GOT3 (cell line): ENCODE data around the gene SEMA7A.
A peak's percentile ranks its signal among the peaks of the same experiment; 100 is the strongest.
"Not testable (repeated sequence)": the region's sequence is repeated elsewhere in the genome, so short reads cannot be mapped to it uniquely, and the experiment has no call there.

Source experiments
- DNase-seq: peaks from one replicate; lab custom pipeline; 2025; ENCODE audit warnings: mixed read lengths; lab: John Stamatoyannopoulos, UW

Gene SEMA7A

GRCh38 chr15:74373056-74373650 lies 60.6 kb downstream of the SEMA7A start:
- no peak for DNase-seq

GRCh38 chr15:74370471-74370870 lies 63.3 kb downstream of the SEMA7A start:
- DNase-seq = no peak

GRCh38 chr15:74369756-74370155 lies 64.0 kb downstream of the SEMA7A start:
- no peak for DNase-seq

GRCh38 chr15:74369084-74369745 lies 64.5 kb downstream of the SEMA7A start:
- no peak for DNase-seq

GRCh38 chr15:74368121-74368520 lies 65.6 kb downstream of the SEMA7A start:
- DNase-seq = no peak

- DNase-seq = no peak
Measured at GRCh38 chr15:74367296-74367854, 66.4 kb downstream of the SEMA7A start, which contains the start of gene CYP11A1. Gene CYP11A1 (minus strand): TSS chr15:74367646. CDS start chr15:74367585, 61 bp downstream.

- DNase-seq = peak; percentile 19
Measured at GRCh38 chr15:74365598-74366445, 67.9 kb downstream of the SEMA7A start.

- no peak for DNase-seq
Measured at GRCh38 chr15:74364936-74365597, 68.7 kb downstream of the SEMA7A start.

- no peak for DNase-seq
Measured at GRCh38 chr15:74362482-74362881, 71.3 kb downstream of the SEMA7A start.

GRCh38 chr15:74360855-74361254 lies 72.9 kb downstream of the SEMA7A start:
- not testable (repeated sequence) for DNase-seq

- DNase-seq = not testable (repeated sequence)
Measured at GRCh38 chr15:74359376-74359775, 74.4 kb downstream of the SEMA7A start.
